ENCODE results near the gene KDM4B.

GRCh38 chr19:5062799-5063198, 93.9 kb downstream of the KDM4B start:
- TF ChIP-seq CTCF (IDR thresholded peaks at IDR 0.05; ENCODE audit: borderline replicate concordance, extremely low read depth, low read length, poor library complexity, severe bottlenecking) (no peak), EZH2 (IDR thresholded peaks at IDR 0.05; ENCODE audit: borderline replicate concordance, low read depth, low read length, severe bottlenecking) (no peak)

All from DND-41 (cell line).